A673 (cell line): ENCODE measurements around the gene HEXA.

Experiments used
- CTCF ChIP-seq: fragments of 300-800, 200-600 bp; sonication (generic); conservative IDR thresholded peaks from 2 replicates; pipeline ENCODE4 v1.5.1; 2017; ENCODE audit warnings: low read depth, mild to moderate bottlenecking, antibody characterized with exemption, low read length, moderate library complexity, mixed read lengths
- EZH2 ChIP-seq: fragments of 200-600 bp; sonication (generic); IDR thresholded peaks from 2 replicates; pipeline ENCODE4 v1.6.1; 2017; ENCODE audit warnings: borderline replicate concordance, low read depth, mild to moderate bottlenecking, mixed read lengths, antibody characterized with exemption, low read length; ENCODE audit not compliant: poor library complexity, severe bottlenecking

GRCh38 chr15:72423256-72423655 lies 47.4 kb upstream of the HEXA start:
- TF ChIP-seq CTCF (no peak), EZH2 (no peak)
